Right lobe of liver (tissue), 4 donors: ENCODE measurements around the gene STK24.

Experiments used
- POLR2A ChIP-seq: fragments of 450-650 bp; IDR thresholded peaks from one replicate; pipeline ENCODE4 v1.6.1; 2017; ENCODE audit warnings: antibody characterized with exemption, mild to moderate bottlenecking
- TF ChIP-seq, protein P1 (sequence below), 4 donors: fragments of 200-600 bp in 3 of 4; fragments of 450-650 bp in 1 of 4; IDR thresholded peaks; one replicate each; pipeline versions ENCODE4 v1.5.1 to v1.8.0; 2016 to 2022; ENCODE audit warnings: antibody characterized with exemption in 4 of 4, mild to moderate bottlenecking in 2 of 4
- donor health status: DM: no; HTN: no; CAD: no.
- donor health status: DM: no; HTN: no; CAD: no.
- donor health status: DM: no; HTN: yes; CAD: no.

DNA sequence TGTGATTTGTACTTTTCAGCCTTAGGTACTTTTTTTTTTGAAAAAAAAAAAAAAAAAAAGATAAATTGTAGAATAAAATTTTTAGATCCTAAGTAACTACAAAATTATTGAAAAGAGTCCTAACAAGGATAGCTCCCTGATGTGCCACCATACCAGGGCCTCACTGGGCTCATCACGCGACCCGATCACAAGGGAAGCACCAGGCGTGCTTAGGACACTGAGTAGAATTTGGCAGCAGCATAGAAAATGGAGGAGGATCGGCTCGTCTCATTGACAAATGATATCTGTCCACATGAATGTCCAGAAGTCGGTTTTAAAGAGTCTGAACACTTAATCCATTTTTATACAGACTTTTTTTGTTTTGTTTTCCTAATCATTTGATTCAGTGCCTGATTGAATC, 179.0 kb downstream of the STK24 start:
- TF ChIP-seq POLR2A = no peak
- TF ChIP-seq, protein P1, sequence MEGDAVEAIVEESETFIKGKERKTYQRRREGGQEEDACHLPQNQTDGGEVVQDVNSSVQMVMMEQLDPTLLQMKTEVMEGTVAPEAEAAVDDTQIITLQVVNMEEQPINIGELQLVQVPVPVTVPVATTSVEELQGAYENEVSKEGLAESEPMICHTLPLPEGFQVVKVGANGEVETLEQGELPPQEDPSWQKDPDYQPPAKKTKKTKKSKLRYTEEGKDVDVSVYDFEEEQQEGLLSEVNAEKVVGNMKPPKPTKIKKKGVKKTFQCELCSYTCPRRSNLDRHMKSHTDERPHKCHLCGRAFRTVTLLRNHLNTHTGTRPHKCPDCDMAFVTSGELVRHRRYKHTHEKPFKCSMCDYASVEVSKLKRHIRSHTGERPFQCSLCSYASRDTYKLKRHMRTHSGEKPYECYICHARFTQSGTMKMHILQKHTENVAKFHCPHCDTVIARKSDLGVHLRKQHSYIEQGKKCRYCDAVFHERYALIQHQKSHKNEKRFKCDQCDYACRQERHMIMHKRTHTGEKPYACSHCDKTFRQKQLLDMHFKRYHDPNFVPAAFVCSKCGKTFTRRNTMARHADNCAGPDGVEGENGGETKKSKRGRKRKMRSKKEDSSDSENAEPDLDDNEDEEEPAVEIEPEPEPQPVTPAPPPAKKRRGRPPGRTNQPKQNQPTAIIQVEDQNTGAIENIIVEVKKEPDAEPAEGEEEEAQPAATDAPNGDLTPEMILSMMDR (IDR thresholded peaks at IDR 0.05) = no peak
